Heart left ventricle (tissue), 13 donors: ENCODE results near the gene MRPS11.

Experiments used
- CTCF ChIP-seq, 12 donors: fragments of 200-600 bp; sonication (generic) in 4 of 12; IDR thresholded peaks; one replicate each; pipeline versions ENCODE4 v1.5.0 to v1.8.0; 2018 to 2022; ENCODE audit warnings: antibody characterized with exemption in 12 of 12, mild to moderate bottlenecking in 5 of 12
- POLR2A ChIP-seq, 2 donors: fragments of 450-650 bp; IDR thresholded peaks; one replicate each; pipeline ENCODE4 v1.6.1; 2017; ENCODE audit warnings: antibody characterized with exemption in 2 of 2, mild to moderate bottlenecking in 2 of 2, moderate library complexity in 2 of 2
- donor health status: ischemic (EF 13 %, LVEDD 7.1; RV severe dilation, severe dysfunction).
- donor health status: DM: no; HTN: yes; CAD: no.
- donor health status: DM: no; HTN: no; CAD: no.
- donor health status: ischemic (EF 25% LVEDD 6.9; RV normal size, moderate dysfunction).
- donor health status: ischemic (EF 25% LVEDD 5.7; RV mildly dilated, moderate dysfunction).
- donor health status: ischemic (EF 35%, LVEDD 5.7; RV mildly dilated, moderate dysfunction).
- donor health status: nonischemic (EF 11% LVEDD 7.7; RV severe dilation, severe dysfunction).
- donor health status: DM: yes; HTN: yes; CAD: no.
- donor health status: PGD.
- donor health status: ischemic (EF 29% LVEDD 5.4; RV normal size, mild dysfunction).
- donor health status: nonischemic (EF 23%, LVEDD 6.1; RV moderate dilation, normal function).

- TF ChIP-seq CTCF (IDR thresholded peaks at IDR 0.05) = no peak
- no peak for TF ChIP-seq POLR2A (IDR thresholded peaks at IDR 0.05)
Measured at GRCh38 chr15:88487178-88487795, 19.8 kb downstream of the MRPS11 start.
